ENCODE results near the gene MRAP.

DNA sequence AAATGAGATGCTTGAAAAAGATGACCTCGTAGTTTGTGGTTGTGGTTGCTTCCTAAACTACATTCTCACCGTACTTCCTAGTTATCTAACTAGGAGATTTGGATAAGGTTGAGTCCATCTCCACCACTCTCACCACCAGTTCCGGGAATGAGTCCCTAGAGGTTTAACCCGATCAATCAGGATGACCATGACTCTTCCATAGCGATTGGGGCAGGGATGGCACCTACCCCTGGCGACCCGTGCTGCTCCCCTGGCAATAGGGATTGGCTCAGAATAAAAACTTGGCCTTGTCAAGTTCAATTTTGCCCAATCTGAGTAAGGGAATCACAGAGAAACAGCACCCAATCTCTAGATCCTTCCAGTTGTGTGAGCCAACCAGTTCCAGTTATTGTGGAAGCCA lies 17.1 kb upstream of the MRAP start:
- TF ChIP-seq CTCF (IDR thresholded peaks at IDR 0.05) (no peak), POLR2A (IDR thresholded peaks at IDR 0.05) (no peak), POLR2AphosphoS5 (IDR thresholded peaks at IDR 0.05) (no peak), EP300 (IDR thresholded peaks at IDR 0.05) (no peak)
